LNCaP clone FGC (cell line): Measurements from ENCODE around the gene C12orf43.
A peak's percentile ranks its signal among the peaks of the same experiment; 100 is the strongest.

ENCODE experiments used
- DNase-seq: peaks from one replicate; pipeline ENCODE4 v3.0.0-alpha.2; 2011; ENCODE audit warnings: low read depth
- H3K4me3 ChIP-seq: 2 replicates; pipeline ENCODE4 v1.5.1; 2011; ENCODE audit warnings: mild to moderate bottlenecking, low read depth, low read length, control low read depth
- TF ChIP-seq, protein P1 (sequence below): IDR thresholded peaks from 2 replicates; pipeline ENCODE4 v1.5.1; 2012; ENCODE audit warnings: mild to moderate bottlenecking; ENCODE audit not compliant: control insufficient read depth, insufficient read depth; ENCODE audit errors: extremely low read depth

Gene C12orf43

DNA sequence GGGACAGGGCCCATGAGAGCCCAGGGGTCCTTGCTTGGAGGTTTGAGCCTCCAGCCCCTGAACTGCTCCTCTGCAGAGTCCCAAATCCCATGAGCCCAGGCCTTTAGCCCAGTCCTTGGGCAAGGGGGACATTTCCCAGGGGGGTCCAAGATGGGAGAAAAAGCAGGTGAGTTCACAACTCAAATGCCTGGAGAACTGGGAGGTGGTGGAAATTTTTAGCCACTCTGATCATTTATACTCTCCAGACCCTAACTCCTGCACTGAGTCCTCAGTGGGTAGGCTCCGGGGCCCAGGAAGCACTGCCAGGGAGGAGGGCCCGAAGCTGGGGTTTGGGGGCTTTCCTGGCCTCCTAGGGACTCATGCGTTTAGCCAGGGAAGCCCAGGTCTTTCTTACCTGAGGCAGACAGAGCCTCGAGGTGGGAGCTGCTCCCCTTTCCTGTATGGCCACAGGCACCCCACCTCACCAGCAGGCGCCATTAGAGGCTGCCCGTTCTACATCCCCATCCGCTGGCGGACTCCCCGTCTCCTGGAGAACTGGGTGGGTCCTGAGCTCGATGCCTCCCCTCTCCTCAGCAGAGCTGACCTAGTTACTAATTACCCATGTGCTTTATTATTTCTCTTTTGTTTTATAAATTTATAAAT, 36.9 kb downstream of the C12orf43 start:
- no peak overlapping the region for H3K4me3 ChIP-seq
- no peak for DNase-seq
- TF ChIP-seq, protein P1, sequence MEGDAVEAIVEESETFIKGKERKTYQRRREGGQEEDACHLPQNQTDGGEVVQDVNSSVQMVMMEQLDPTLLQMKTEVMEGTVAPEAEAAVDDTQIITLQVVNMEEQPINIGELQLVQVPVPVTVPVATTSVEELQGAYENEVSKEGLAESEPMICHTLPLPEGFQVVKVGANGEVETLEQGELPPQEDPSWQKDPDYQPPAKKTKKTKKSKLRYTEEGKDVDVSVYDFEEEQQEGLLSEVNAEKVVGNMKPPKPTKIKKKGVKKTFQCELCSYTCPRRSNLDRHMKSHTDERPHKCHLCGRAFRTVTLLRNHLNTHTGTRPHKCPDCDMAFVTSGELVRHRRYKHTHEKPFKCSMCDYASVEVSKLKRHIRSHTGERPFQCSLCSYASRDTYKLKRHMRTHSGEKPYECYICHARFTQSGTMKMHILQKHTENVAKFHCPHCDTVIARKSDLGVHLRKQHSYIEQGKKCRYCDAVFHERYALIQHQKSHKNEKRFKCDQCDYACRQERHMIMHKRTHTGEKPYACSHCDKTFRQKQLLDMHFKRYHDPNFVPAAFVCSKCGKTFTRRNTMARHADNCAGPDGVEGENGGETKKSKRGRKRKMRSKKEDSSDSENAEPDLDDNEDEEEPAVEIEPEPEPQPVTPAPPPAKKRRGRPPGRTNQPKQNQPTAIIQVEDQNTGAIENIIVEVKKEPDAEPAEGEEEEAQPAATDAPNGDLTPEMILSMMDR: no peak

- no peak within 1 kb of the TSS for H3K4me3 ChIP-seq
- no peak for DNase-seq
- TF ChIP-seq, protein P1: no peak
Measured at GRCh38 chr12:120978296-120979219, 37.7 kb downstream of the C12orf43 start, which contains the start of gene HNF1A. Gene HNF1A, plus strand, starts transcription at chr12:120978543. Its CDS starts 226 bp downstream, at chr12:120978769.

GRCh38 chr12:120977531-120978295, 38.6 kb downstream of the C12orf43 start:
- TF ChIP-seq, protein P1: no peak
- no peak for DNase-seq
- H3K4me3 ChIP-seq: no peak overlapping the region

DNA sequence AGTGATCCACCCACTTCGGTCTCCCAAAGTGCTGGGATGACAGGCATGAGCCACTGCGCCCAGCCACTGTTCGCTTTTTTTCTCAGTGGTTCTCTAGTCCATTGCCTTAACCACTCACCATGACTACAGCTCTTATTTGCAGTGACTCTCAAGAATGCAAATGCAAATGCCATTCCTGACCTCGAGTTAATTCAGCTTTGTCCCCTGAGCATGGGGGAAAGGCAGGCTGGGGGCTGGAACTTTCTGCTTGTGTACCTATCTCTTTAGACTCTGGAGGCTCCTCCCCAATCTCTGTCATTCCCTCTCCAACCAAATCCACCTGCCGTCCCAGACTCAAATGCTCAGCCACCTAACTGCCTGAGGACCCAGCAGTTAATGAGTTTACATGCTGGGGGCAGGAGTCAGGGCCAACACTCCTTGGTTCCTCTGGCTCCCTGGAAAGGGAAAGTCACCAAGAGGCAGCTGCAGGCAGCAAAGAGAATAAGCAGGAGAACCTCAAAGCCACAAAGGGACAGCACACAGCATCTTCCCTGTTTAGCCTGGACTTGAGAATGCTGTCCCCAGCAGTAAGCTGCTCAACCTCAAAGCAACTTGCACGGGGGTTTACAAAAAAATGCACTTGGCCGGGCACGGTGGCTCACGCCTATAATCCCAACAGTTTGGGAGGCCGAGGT, 43.3 kb downstream of the C12orf43 start:
- H3K4me3 ChIP-seq: no peak overlapping the region
- TF ChIP-seq, protein P1: no peak
- DNase-seq: no peak

DNA sequence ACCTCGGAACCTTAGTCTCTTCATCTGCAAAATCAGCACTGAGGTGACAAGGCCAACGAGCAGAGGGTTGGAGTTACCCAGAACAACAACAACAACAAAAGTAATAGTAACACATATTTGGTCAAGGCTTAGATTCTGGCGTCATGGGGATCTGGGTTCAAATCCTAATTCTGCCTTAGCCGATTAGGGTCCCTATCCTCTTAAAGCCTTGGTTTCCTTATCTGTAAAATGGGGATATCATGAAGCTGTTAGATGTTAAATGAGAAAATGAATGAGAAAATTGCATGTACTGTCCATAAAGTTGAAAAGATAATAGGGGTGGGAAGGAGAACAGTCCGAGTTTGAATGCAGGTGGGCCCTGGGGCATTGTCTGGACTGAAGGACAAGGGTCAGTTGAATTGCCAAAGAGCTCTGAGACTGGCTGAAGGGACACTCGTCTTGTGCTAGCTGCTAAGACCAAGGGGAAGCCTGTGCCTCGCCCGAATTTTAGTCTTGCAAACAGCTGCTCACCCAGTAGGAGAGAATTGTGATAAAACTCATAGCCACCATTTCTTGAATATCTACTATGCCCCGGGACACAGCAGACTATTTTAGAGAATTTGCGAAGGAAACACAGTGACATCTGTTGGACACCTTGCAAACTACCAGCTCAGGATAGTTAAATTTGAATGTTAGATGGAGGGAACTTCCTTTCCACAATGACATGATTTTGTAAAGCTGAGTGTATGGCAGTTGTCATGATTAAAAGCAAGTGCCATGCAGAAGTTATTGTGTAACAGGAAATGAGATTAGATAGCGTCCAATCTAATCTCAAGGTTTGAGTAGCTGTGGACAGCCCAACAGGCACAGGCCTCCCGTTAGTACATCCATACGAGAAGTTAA, 44.7 kb downstream of the C12orf43 start:
- no peak overlapping the region for H3K4me3 ChIP-seq
- TF ChIP-seq, protein P1: peak; percentile 88
- peak; percentile 26 for DNase-seq
